ENCODE data around the gene ZNG1A. TPM values are rescaled to one million over a fixed set of nuclear protein-coding genes. Genes with fewer than 3 reads are reported as not detected.
"Not testable (repeated sequence)": the region's sequence is repeated elsewhere in the genome, so short reads cannot be mapped to it uniquely, and the experiment has no call there.

The ZNG1A gene
- total RNA-seq, 2 donors from 2014 or later = 29.5 to 31.4 TPM

- intact Hi-C loops (cut with DNase I, micrococcal nuclease) = not testable (repeated sequence)
Observed at GRCh38 chr9:109540-109939, 69.3 kb downstream of the ZNG1A start.

DNA sequence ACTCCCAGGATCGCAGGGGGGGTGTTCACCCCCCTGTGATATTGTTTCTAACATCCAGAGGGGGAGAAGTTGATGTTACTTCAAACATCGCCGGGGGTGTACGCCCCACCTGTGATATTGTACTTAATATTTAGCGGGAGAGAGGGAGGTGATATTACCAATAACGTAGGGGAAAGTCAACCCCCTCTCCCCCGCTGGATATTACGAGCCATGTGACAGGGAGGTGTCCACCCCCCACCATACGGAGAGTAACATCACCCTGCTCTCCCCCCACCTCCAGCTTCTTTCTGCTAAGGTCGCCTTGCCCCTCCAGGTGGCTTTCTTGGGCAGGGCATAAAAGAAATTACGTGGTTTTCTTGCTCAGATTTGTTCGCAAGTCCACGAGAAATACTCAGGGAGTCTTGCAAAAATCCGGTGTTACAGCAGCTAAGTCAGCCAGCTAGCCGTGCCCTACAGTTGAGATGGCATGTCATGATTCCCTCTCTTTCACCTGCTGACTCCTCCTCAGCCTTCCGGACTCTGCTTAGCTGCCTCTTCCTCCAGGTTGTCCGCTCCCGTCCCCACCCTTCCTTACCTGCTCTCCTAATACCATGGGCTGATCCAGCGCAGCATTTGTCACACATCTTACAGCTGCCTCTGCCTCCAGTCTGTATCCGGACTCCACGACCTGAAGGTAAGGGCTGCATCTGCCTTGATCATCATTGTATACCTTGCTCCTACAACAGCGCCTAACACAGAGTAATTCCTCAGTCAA lies 69.9 kb downstream of the ZNG1A start:
- ATAC-seq; intact Hi-C loops (cut with DNase I, micrococcal nuclease); DNase-seq: not testable (repeated sequence)

More at GRCh38 chr9:109540-109939, 69.3 kb downstream of the ZNG1A start:
- ATAC-seq, DNase-seq: not testable (repeated sequence)

- DNase-seq; intact Hi-C loops (cut with DNase I, micrococcal nuclease); ATAC-seq: not testable (repeated sequence)
Observed at GRCh38 chr9:105991-106390, 72.9 kb downstream of the ZNG1A start.

- DNase-seq; intact Hi-C loops (cut with DNase I, micrococcal nuclease); ATAC-seq: not testable (repeated sequence)
Observed at GRCh38 chr9:100430-100829, 78.4 kb downstream of the ZNG1A start.

DNA sequence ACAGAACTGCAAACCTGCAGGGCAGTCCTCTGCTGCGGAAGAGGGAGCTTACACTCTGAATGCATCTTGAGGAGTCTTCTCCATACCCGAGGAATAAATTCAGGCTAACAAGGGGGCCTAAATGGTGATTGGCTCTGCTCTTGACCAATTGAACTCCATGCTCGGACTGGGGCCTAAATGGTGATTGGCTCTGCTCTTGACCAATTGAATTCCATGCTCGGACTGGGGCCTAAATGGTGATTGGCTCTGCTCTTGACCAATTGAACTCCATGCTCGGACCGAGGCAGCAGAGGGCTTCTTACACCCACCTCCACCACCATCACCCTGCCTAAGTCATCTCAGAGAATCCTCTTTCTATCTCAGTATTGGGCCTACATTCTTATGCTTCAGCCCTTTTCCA lies 79.0 kb downstream of the ZNG1A start:
- ATAC-seq; DNase-seq; intact Hi-C loops (cut with DNase I, micrococcal nuclease): not testable (repeated sequence)

GRCh38 chr9:98775-99174 lies 80.1 kb downstream of the ZNG1A start:
- intact Hi-C loops (cut with DNase I, micrococcal nuclease); DNase-seq; ATAC-seq: not testable (repeated sequence)

DNA sequence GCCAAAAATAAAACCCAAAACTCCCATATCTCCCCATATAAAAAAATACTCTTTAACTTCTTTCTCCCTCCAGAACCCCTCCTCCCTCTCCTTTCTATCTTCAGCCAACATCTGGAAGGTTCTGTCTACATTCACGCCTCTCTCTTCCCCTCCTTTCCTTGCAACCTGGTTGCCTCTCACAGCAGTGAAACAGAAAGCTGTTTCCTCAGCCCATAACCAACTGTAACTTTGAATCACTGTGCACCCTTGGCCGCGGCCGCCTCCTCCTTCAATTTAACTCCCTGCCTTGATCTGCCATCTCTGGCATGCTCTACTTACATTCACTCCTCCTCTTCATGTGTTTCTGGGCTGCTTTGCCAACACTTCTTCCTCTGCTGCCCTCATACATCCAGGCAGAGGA lies 83.9 kb downstream of the ZNG1A start:
- ATAC-seq; DNase-seq; intact Hi-C loops (cut with DNase I, micrococcal nuclease): not testable (repeated sequence)

- intact Hi-C loops (cut with DNase I, micrococcal nuclease); DNase-seq; ATAC-seq: not testable (repeated sequence)
Observed at GRCh38 chr9:94323-94722, 84.5 kb downstream of the ZNG1A start.

DNA sequence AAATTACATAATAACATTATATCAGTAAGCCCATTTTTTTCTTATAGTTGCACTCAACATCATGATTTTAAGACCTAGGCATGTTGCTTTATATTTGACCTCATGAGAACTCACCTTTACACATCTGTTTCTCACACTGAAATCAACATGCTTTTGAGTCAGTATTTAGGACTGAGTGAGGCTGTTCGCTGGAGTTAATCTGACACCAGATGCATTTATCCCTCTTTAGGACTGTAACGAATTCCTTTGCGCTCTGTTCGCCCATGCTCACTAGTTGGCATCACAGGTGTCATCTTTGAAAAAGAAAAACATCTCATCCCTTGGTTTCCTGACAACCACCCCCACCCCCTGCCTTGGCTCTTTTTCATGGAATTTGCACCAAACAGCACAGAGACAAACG lies 84.9 kb downstream of the ZNG1A start:
- ATAC-seq; DNase-seq; intact Hi-C loops (cut with DNase I, micrococcal nuclease): not testable (repeated sequence)

DNA sequence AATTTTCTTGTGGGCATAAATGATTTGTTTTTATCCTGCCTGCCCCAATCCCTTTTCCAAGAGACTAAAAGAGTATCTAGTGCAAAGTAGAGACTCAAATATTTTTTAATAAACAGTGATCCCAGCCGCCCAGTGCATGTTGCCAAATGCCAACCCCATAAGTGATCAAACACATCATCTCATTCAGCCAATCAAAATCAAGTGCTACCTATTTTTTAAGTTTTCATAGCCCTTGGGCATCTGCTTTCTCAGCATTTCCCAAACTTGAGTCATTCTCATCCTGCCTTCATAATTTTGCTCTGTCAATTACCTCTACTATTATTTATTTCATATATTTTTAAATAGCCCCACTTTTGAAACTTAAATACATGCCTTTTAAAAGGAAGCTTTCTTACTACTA lies 88.0 kb downstream of the ZNG1A start:
- DNase-seq; ATAC-seq; intact Hi-C loops (cut with DNase I, micrococcal nuclease): not testable (repeated sequence)

- peak; percentile 85 for ATAC-seq
- DNase-seq; intact Hi-C loops (cut with DNase I, micrococcal nuclease): not testable (repeated sequence)
Observed at GRCh38 chr9:88396-89037, 90.3 kb downstream of the ZNG1A start.

DNA sequence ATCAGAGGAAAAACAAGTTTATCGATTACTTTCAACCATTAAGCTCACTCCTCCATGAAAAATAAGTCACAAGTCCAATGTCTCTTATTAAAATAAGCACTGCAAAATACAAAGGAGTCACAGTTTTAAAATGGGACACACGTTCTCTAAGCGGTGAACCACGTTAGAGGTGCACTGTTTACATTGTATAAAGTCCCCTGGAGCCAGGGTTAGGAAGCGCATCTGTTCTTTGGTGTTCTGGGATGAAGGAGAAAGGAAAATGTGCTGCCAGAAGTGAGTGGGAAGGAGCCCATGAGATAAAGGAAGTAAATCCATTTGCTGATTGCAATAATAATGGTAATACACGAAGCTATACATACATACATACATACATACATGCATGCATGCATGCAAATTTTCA lies 91.0 kb downstream of the ZNG1A start:
- ATAC-seq; intact Hi-C loops (cut with DNase I, micrococcal nuclease); DNase-seq: not testable (repeated sequence)

- ATAC-seq; DNase-seq; intact Hi-C loops (cut with DNase I, micrococcal nuclease): not testable (repeated sequence)
Observed at GRCh38 chr9:87105-87504, 91.8 kb downstream of the ZNG1A start.

DNA sequence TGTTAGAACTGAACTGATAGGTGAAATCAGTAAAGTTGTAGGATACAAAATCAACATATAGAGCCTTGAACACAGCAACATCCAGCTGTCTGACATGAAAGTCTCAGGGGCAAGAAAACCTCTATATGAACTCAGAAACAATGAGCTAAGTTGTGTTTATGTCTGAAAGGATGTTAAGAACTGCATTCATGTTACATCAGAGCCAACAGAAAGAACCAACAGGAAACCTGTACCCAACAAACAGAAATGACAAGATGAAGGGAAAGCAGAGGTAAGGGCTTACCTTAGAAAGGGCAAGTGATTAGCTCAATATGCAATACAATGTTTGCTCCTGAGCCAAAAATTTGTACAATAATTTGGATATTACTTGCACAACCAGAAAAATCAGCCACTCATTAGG lies 92.2 kb downstream of the ZNG1A start:
- DNase-seq; intact Hi-C loops (cut with DNase I, micrococcal nuclease); ATAC-seq: not testable (repeated sequence)

GRCh38 chr9:82932-83689 lies 95.7 kb downstream of the ZNG1A start:
- intact Hi-C loops (cut with DNase I, micrococcal nuclease); DNase-seq; ATAC-seq: not testable (repeated sequence)

GRCh38 chr9:78333-78732 lies 100.5 kb downstream of the ZNG1A start:
- DNase-seq; ATAC-seq; intact Hi-C loops (cut with DNase I, micrococcal nuclease): not testable (repeated sequence)

DNA sequence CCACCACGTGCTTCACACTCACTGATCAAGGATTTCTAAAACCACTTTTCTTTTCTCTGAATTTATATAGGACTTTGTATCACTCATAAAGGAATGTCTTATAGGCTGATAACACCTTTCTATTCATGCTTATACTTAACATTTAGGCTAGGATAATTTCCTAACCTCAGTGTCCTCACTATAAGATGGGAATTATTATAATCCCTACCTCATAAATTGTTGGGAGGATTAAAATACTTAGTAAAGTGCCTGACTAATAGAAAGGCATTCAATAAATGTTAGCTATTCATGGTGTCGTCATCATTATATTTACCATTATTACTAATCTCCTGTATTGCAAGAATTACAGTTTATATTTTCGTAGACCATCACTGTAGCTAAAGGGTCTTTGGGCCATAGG lies 102.5 kb downstream of the ZNG1A start:
- ATAC-seq; DNase-seq; intact Hi-C loops (cut with DNase I, micrococcal nuclease): not testable (repeated sequence)

- ATAC-seq = peak; percentile 11
- DNase-seq; intact Hi-C loops (cut with DNase I, micrococcal nuclease): not testable (repeated sequence)
Observed at GRCh38 chr9:73900-74525, 104.8 kb downstream of the ZNG1A start.
